Measurements from ENCODE around the gene RASGEF1B.

RASGEF1B gene

GRCh38 chr4:81378386-81378785 lies 93.3 kb downstream of the RASGEF1B start:
- Mint-ChIP-seq H3K27ac (no peak overlapping the region), H3K4me3 (no peak overlapping the region), H3K9me3 (no peaks in the 10 kb centered on the region), H3K4me1 (ENCODE audit: low read depth) (no peaks in the 10 kb centered on the region), H3K27me3 (peaks cover 34% of the 10 kb centered on the region), H3K36me3 (ENCODE audit: low read depth) (no peaks in the 10 kb centered on the region)

GRCh38 chr4:81377191-81377590 lies 94.5 kb downstream of the RASGEF1B start:
- H3K4me3 Mint-ChIP-seq, result no peak overlapping the region
- H3K27me3 Mint-ChIP-seq, result peaks cover 33% of the 10 kb centered on the region
- no peaks in the 10 kb centered on the region for H3K36me3 Mint-ChIP-seq (ENCODE audit: low read depth)
- no peaks in the 10 kb centered on the region for H3K9me3 Mint-ChIP-seq
- H3K27ac Mint-ChIP-seq, result no peak overlapping the region
- H3K4me1 Mint-ChIP-seq (ENCODE audit: low read depth), result no peaks in the 10 kb centered on the region

GRCh38 chr4:81376720-81377119 lies 95.0 kb downstream of the RASGEF1B start:
- H3K4me1 Mint-ChIP-seq (ENCODE audit: low read depth), result no peaks in the 10 kb centered on the region
- H3K27me3 Mint-ChIP-seq, result peaks cover 32% of the 10 kb centered on the region
- no peaks in the 10 kb centered on the region for H3K9me3 Mint-ChIP-seq
- H3K4me3 Mint-ChIP-seq, result no peak overlapping the region
- H3K36me3 Mint-ChIP-seq (ENCODE audit: low read depth), result no peaks in the 10 kb centered on the region
- no peak overlapping the region for H3K27ac Mint-ChIP-seq
